ENCODE results near the gene TMEM19.

The TMEM19 gene

DNA sequence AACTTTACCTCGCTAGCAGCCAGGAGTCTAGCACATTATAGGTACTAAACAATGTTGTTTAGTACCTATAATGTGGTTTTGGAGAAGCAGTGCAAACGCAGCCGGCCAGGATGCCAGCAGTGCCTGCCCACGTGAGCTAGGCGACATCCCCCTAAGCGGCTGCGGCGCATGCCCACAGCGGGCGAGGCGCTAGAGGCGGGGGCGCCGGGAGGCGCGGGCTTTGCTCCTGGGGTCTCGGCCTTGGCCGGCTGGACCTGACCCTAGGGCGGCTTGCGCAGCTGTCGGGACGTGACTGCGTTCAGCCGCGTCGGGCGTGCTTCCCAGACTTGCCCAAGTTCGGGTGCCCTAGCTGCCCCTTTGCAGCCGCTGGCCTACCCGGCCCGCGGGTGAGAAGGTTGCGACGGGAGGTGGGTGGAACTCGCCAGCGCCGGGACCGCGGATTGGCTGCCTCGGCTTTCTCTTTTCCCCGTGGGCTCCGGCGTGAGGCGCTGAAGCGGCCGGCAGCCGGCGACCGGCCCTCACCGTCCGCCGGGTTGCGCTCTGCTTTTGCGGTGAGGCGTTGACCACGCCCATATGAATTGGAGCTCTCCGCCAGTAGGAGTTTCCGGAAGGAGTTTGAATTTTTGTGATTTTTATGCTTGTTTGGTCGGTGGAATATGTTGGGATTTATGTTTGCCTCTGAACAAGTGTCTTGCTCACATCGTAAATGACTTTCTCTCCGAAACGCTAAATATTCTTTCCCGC lies at the start of gene TMEM19:
Gene TMEM19, plus strand, starts transcription at position 169 of the 744 bp plus-strand sequence. CDS start 599 bp downstream, outside the sequence.
- DNase-seq = peak; percentile 93

DNA sequence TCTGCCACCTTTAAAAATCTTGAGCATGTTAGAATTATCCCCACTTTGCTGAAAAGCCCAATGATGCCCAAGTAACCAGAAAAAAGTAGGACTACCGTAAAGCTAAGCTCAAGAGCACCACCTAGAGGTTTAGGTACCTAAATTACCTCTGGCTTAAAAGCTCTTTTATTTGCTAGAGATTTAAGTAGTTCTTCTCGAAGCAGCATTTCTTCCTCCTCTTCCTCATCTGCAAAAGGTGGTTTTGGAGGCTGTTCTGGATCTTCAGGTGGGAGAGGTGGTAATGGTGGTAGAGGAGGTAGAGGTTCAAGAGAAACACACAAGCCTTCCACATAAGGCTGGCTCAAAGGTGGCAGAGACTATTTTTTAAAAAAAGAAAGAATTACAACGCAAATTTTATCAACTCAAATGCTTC lies 49.2 kb upstream of the TMEM19 start:
- DNase-seq = no peak

DNA sequence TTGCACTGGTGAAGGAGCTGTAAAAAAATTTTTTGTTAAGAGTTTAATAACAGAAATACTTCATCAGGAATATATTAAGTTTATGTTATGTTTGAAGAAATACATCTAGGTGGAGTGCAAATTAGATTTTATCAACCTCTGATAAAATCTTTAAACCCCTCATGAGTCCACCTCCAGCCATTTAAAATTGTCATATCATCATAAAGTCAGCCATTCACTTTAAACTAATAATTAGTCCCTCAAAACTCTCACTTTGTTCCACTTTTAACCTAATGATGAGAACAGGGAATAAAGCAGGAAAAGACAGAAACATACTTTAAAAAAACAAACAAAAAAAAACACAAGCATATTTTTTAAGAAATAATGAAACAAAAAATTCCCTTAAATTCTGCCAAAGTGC lies 47.4 kb upstream of the TMEM19 start:
- DNase-seq = no peak

DNA sequence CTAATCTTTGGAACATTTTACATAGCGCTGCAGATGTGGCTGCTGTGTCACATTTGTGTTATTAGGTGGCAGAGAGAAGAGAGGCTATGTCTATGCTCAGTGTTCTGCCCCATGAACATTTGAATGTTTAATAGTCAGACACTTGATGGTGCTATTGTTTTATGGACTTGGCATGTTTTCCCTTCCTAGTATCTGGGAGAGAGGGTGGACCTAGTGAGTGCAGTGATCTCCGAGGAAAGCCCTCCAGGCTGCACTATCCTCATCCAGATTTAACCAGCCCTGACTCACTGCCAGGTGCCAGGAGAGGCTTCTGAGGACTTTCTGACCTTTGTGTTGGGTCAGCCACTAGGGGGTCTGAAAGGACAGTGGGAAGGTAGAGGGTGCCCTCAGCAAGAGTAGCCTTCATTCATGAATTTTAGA lies 46.5 kb upstream of the TMEM19 start:
- DNase-seq = no peak

DNA sequence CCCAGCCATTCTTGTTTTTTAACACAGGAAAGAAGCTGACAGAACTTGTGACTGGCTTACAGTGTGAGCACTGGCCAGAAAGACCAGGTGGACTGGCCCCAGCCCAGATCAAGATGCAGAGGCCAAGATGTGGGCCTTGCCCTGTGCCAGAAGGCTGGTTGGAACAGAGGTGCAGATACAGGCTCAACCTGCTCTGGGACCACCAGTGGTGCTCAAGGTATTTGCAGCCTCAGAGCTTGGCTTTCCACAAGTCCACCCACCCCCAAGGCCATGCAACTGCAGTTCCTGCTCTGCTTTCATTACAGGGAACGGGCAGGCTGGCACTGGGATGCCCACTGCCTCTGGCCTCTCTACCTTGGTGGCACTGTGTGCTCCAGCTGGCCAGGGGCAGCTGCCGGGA lies 45.6 kb upstream of the TMEM19 start:
- no peak for DNase-seq

DNA sequence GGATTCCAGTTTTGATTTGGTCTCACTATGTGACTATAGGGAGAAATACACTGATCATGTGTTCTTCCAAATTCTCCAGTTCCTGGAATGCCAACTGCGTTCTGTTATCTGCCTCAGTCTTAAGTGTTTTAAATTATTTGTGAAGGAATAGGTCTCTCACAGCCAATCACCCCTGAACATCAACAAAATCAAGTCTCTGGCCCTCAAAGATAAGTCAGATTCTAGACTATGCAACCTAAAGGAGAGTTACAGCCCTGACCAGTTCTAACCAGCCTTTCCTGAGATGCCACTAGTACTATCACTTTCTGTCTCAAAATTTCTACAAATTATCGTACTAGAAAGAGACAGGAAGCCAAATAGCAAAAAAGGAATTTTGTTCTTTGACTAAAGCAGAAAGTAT lies 44.5 kb upstream of the TMEM19 start:
- DNase-seq = no peak

DNA sequence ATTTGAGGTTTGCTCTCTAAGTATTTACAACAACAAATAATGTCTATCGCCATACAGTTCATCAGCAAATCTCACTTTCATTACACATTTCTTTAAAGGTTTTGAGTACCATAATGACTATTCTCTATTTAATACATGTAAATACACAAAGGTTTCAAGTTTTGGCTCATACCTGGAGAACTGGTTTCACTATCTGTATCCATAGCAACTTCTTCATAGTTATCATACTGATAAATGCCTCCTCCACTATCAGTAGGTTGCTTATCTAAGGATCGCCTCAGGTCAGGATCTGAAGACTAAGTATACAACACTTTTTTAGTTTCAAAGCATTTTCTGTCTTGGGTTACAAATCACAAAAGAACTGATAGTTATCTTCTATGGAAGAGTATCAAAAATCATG lies 43.6 kb upstream of the TMEM19 start:
- DNase-seq = no peak

DNA sequence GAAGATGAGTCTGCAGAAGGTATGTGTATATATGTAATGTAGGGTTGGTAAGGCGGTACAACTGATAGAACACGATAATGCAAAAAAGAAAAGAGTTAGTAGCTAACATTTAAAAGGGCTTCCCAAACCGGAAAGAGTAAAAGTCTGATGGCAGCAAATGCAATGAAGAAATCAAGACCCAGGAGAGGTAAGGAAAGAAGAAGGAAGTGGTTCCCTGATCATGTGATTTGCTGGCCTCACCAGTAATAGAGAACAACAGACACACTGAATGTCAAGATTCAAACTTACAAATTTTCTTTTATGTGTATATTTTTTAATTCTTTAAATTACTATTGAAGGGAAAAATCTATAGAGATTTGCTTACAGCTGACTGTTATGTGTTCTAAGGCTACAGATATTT lies 40.6 kb upstream of the TMEM19 start:
- no peak for DNase-seq

DNA sequence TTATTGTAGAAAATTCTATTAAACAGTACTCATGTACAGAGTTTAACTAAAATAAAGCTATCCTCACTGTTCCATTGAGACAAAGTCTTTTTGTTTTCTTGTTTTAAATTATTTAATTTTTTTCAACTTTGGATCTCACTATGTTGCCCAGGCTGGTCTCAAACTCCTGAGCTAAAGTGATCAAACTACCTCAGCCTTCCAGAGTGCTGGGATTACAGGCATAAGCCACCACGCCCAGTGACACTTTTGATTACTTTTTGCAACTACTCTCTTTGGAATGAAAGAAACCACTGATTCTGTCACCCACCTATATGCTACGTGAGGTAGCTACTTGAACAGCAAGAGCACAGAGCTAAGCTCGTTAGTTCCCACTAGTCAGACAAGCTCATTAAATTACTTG lies 39.4 kb upstream of the TMEM19 start:
- DNase-seq = no peak

DNA sequence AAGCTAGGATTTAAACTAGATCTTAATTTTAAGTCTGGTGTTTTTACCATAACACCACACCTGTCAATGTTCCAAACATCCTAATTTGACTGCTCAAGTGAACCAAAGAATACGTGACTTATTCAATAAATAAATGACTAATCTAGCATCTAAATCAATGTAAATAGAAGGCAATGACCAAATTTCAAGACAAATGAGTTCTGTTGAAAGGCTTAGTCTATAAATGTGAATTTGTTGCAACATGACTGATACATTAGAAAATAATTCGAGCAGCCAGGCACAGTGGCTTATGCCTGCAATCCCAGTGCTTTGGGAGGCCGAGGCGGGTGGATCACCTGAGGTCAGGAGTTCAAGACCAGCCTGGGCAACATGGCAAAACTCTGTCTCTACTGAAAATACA lies 37.3 kb upstream of the TMEM19 start:
- DNase-seq = no peak

DNA sequence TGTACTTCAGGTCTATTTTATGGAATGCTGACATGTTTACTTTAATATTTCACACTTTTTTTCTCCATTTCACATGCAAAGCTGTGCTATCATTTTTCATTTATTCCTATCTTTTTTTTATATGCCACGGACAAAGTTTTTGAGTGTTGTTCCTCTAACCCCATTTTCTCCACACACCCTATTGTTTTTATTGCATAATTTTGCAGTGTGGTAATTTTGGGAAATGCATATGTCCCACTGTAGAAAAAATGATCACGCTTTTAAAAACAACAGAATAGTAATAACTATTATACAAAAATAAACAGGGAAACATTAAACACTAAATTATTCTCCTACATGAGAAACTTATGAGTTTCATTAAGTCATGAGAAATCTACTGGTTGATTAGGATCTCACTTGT lies 36.5 kb upstream of the TMEM19 start:
- no peak for DNase-seq

DNA sequence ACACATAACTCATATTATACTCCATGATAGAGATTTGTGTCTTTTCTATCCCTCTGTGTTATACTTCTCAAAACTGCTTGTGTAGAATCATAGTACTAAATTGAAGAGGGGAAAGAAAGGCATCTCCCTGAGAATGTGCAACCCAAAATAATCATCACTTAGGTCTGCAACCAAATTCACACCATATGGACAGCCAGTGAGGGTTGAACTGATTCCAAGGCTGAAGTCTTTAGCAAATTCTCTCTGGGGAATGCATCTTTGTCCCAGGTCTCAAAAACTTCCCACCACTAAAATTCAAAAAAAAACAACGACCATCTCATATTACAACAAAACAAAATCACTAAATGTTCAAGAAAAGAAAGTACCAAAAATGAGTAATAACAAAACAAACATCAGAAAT lies 33.2 kb upstream of the TMEM19 start:
- no peak for DNase-seq

DNA sequence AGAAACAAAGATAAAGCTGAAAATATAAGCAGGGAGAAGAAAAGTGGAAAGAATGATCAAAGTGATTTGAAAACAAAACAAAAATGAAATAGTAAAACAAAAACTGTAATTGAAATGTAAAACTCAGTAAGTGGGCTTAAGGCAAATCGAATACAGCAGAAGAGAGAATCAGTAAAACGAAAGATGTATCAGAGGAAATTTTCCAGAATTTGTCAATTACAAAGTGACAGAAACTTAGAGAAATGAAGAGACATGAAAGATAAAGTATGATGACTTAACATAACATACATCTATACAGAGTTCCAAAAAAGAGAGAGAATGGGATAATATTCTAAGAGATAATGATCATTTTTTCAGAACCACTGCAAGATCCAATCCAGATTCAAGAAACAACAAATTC lies 32.7 kb upstream of the TMEM19 start:
- DNase-seq = no peak

DNA sequence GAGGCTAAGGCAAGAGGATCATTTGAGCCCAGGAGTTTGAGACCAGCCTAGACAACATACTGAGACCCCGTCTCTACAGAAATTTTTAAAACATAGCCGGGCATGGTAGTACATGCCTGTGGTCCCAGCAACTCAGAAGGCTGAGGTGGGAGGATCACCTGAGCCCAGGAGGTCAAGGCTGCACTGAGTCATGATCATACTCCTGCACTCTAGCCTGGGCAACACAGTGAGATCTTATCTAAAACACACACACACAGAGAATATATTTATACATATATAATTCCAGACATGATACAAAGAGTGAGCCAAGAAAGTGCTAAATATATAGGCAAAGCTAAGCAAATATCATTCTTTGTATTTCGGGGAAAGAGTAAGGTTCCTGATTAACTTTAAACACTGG lies 31.7 kb upstream of the TMEM19 start:
- no peak for DNase-seq

DNA sequence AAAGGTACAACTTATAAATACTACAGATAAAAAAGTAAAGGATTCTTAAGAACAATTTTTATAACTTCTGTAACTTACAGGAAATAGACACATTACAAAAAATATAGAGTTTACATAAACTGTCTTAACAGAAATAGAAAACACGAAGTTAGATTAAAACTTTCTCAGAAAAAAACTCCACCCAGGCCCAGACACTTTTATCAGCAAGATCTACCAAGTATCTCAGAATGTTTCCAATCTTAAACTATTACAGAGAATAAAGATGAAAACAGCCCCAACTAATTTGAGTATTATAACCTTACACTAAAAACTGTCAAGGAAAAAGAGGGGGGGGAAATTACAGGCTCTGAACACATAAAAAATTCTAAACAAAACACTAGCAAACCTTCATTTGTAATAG lies 30.4 kb upstream of the TMEM19 start:
- DNase-seq = no peak

DNA sequence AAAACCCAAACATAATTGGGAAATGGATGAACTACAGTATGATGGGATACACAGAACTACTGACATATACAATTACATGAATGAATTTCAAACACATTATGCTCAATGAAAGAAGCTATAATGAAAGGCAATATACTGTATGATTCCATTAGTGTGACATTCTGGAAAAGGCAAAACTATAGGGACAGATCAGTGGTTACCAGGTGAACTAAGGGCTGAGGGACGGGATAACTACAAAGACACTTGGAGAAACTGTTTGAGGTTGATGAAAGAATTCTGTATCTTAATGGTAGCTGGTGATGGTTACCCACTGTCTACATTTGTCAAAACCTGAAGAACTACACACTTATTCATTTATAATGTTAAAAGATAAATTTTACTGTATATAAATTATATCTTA lies 30.0 kb upstream of the TMEM19 start:
- DNase-seq = no peak

DNA sequence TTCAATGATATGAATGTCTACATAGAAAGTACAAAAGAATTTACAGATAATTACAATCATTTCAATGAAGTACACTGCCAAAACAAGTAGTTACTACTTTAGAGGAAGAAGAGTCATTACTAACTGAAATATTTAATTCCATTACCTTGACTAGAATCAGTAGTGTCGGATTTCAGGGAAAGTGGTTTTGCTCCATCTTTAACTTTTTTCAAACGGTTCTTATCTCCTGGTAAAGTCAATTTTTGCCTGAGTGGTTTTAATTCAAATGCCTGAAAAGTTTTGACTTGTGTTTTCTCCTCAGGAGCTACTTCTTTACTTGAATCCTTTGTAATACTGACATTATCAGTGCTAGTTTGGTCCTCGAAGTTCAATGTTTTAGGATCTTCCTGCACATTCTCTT lies 29.1 kb upstream of the TMEM19 start:
- DNase-seq = no peak

DNA sequence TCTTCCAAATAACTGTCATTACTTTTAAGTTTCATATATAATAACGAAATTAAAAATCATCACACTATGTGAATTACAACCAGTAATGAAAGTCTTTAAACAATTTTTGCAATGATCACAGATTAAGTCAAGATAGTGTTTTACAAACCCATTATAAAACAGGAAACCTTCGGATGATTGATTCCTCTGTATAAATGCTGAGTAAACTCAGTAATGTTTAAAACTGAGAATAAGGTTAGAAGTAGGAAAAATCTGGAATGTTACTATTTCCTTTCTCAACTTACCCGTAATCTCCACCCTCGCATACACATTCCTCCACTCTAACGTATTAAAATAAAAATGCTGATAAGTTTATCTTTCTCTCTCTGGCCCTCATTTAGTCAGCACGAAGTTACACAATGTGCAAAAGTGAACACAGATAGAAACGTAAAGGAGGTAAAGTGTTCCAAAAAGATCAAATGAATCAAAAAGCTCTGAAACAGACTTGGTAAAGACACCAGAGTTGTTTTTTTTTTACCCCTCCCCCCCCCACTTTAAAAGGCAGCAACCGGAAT lies 23.8 kb upstream of the TMEM19 start:
- no peak for DNase-seq

DNA sequence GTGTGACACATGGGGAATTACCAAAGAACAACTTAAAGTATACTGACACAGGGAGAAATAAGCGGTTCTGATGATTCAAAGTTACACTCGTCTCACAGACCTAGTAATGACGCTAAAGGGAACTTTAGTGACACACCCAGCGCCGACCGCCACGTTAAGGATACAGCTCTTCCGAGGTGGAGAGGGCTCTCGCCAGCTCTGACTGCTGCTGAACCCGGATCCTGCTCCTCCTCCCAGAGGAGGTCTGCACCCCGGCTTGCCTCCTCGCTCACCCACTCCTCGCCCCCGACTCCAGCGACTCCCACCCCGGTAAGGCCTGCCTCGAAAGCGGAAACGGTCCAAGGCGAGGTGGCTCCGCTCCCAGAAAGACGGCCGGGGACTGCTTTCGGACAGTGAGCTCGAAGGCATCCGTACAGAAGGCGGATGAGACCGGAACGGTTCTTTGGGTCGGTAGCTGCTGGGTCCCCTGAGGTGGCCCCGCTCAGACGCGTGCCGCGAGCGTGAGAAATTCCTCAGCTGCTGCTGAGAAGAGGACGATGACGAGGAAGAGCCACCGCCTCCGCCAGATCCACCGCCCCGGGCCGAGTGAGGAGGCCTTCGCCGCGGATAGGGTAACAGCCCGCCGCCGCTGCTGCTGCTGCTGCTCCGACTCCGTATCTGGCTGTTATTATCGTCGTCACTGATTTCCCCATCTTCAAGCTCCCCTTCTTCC lies 22.9 kb upstream of the TMEM19 start:
- DNase-seq = peak; percentile 87

DNA sequence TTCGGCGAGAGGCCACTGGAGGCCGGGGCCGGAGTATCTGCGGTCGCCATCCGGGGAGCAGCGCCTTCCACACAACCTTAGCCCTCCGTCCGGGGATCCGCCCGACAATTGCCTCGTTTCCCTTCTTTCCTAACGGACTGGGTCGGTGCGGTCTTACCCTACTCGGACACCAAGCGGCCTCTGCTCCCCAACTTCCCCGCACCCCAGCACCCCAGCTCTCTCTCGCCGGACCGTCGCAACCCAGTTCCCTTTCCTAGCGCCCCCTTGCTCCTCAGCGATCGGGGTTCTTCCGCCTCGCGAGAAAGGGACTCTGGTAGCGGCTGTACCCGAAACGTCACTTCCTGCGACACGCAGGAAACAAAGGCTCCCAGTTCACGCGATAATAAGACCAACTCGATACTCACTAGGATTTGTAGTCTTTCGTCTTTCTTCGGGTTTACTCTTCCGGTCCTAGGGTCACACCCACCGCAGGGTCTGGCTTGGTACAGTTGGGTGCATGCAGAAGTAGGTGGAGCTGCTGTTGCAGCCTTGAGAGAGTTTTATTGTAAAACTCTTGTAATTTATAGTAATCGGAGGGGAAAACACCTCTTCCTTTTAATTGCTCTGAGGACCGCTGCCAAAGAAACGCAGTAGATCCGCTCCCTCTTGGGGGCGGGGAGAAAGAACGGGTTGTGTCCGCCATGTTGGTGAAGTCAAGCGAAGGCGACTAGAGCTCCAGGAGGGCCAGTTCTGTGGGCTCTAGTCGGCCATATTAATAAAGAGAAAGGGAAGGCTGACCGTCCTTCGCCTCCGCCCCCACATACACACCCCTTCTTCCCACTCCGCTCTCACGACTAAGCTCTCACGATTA lies 22.1 kb upstream of the TMEM19 start, which contains the start of the genes THAP2 and ZFC3H1:
Gene THAP2, plus strand, starts transcription at position 741 of the 850 bp plus-strand sequence. CDS start 209 bp downstream, outside the sequence.
Gene ZFC3H1, minus strand, starts transcription at position 288 of the 850 bp plus-strand sequence. Its CDS starts 238 bp downstream, at position 50.
- DNase-seq = peak; percentile 93

DNA sequence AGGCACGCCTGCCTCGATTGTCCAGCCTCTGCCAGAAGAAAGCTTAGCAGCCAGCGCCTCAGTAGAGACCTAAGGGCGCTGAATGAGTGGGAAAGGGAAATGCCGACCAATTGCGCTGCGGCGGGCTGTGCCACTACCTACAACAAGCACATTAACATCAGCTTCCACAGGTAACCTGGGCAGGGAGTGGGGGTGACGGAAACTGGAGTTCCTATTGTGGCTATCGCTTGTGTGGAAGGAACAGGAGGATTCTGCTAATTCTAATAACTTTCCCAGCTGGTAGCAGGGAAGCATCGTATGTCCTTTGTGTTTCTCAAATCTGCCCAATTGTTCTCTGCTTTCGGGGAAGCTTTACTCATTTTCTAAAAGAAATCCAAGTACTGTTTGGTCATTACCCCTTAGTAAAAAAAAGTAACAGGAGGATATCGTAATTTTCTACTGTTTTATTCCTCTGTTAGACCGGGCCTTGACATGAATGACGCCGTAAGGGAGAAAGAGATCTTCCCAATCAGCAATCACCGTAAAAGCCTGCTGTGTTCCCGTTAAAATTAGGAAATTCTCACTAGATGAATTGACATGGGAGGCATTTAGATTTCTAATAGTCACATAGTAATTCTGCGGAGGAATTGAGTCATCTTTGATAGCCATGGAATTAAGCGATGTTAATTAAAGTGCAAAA lies 21.3 kb upstream of the TMEM19 start:
- DNase-seq = no peak

DNA sequence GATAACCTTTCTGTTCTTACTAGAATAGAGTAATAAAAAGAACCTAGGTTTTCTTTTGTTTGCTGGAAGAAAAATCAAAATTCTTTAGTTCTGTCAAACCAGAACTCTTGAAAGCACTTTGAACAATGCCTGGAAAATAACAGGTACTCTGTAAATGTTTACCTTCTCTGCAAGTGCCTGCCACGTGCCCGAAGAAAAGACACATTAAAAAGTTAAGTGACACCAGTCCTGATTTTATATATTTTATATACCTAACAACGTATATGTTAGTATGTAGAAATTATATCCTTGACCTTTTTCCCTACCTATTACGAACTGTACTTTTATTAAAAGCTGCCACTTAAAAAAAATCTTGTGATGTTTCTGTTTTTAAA lies 20.8 kb upstream of the TMEM19 start:
- no peak for DNase-seq

DNA sequence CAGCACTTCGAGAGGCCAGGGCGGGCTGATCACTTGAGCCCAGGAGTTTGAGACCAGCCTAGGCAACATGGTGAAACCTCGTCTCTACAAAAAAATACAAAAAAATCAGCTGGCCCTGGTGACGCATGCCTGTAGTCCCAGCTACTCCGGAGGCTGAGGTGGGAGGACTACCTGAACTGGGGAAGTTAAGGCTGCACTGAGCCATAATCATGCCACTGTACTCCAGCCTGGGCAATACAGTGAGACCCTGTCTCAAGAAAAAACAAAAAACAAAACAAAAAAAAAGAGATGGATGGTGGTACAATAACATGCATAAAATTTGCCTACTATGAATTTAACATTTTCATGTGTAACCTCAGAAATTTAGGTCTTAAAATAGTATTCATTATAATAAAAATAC lies 19.6 kb upstream of the TMEM19 start:
- DNase-seq = no peak
